CD4-positive, alpha-beta T cell treated with Interleukin-4 for 4 hours (primary cell): ENCODE measurements around the gene RBM22.

Experiments used
- DNase-seq: peaks from one replicate; pipeline ENCODE4 v3.0.0-alpha.2; 2020

The RBM22 gene

GRCh38 chr5:150672237-150672883 is 28.5 kb downstream of the RBM22 start:
- no peak for DNase-seq

- DNase-seq, result no peak
Measured at GRCh38 chr5:150671509-150672236, 29.2 kb downstream of the RBM22 start.

- DNase-seq, result no peak
Measured at GRCh38 chr5:150670948-150671310, 29.9 kb downstream of the RBM22 start.

GRCh38 chr5:150670275-150670947 is 30.5 kb downstream of the RBM22 start:
- DNase-seq, result no peak

GRCh38 chr5:150665044-150665443 is 35.8 kb downstream of the RBM22 start:
- DNase-seq, result no peak

- no peak for DNase-seq
Measured at GRCh38 chr5:150663936-150664335, 36.9 kb downstream of the RBM22 start.

GRCh38 chr5:150662731-150663516 is 37.9 kb downstream of the RBM22 start:
- no peak for DNase-seq

GRCh38 chr5:150661821-150662596 is 38.9 kb downstream of the RBM22 start:
- no peak for DNase-seq

GRCh38 chr5:150661086-150661485 is 39.8 kb downstream of the RBM22 start, which contains the start of gene MYOZ3:
Gene MYOZ3, plus strand, starts transcription at chr5:150661251. Its CDS starts 1,691 bp downstream, at chr5:150662942.
- DNase-seq, result no peak

GRCh38 chr5:150660108-150660831 is 40.6 kb downstream of the RBM22 start:
- DNase-seq, result no peak

GRCh38 chr5:150659360-150660107 is 41.3 kb downstream of the RBM22 start:
- no peak for DNase-seq

- no peak for DNase-seq
Measured at GRCh38 chr5:150658699-150659265, 42.1 kb downstream of the RBM22 start.

GRCh38 chr5:150658121-150658520 is 42.7 kb downstream of the RBM22 start:
- no peak for DNase-seq

- DNase-seq, result peak; percentile 76
Measured at GRCh38 chr5:150656191-150657132, 44.4 kb downstream of the RBM22 start.

- no peak for DNase-seq
Measured at GRCh38 chr5:150655221-150655620, 45.6 kb downstream of the RBM22 start.

- DNase-seq, result no peak
Measured at GRCh38 chr5:150653762-150654556, 46.9 kb downstream of the RBM22 start.

- DNase-seq, result no peak
Measured at GRCh38 chr5:150653145-150653761, 47.6 kb downstream of the RBM22 start.
